Measurements from ENCODE around the gene C11orf54. TPM values are rescaled to one million over a fixed set of nuclear protein-coding genes. Genes with fewer than 3 reads are reported as not detected.

Gene C11orf54
- total and polyA plus RNA-seq, 5 donors from 2014 or later, result 15.3 to 23.2 (median 20.9) TPM

- H3K4me1 Mint-ChIP-seq, result peaks cover 58 to 74% (median 69%) of the 10 kb centered on the region in 4 donors
- H3K9me3 ChIP-seq (ENCODE audit: control insufficient read depth in 2 of 2, low read length in 2 of 2), result no peaks in the 10 kb centered on the region
- H3K4me3 Mint-ChIP-seq, result peak overlapping the region; percentile 35 to 68 (median 44)
- peaks cover 90% of the 10 kb centered on the region for H3K36me3 ChIP-seq (ENCODE audit: control insufficient read depth, insufficient read depth, low read length)
- H3K27ac ChIP-seq (ENCODE audit: insufficient read depth, low read length, poor library complexity, severe bottlenecking), result no peak overlapping the region
- no peak overlapping the region for H3K4me3 ChIP-seq (ENCODE audit: low read depth, low read length)
- ATAC-seq (ENCODE audit: low read depth in 2 of 2) (no peak), DNase-seq (no peak)
- peak overlapping the region; percentile 20 to 74 (median 36) for H3K27ac Mint-ChIP-seq
- peaks cover 75% of the 10 kb centered on the region for H3K36me3 Mint-ChIP-seq
- no peaks in the 10 kb centered on the region for H3K27me3 ChIP-seq (ENCODE audit: control insufficient read depth, insufficient read depth, low read length)
- no peaks in the 10 kb centered on the region for H3K27me3 Mint-ChIP-seq
- no peaks in the 10 kb centered on the region for H3K9me3 Mint-ChIP-seq
- H3K4me1 ChIP-seq (ENCODE audit: control insufficient read depth, insufficient read depth, low read length, poor library complexity, severe bottlenecking), result peaks cover 44% of the 10 kb centered on the region
These were observed 6.8 kb upstream of the C11orf54 start for GRCh38 chr11:93734427-93735222.

DNA sequence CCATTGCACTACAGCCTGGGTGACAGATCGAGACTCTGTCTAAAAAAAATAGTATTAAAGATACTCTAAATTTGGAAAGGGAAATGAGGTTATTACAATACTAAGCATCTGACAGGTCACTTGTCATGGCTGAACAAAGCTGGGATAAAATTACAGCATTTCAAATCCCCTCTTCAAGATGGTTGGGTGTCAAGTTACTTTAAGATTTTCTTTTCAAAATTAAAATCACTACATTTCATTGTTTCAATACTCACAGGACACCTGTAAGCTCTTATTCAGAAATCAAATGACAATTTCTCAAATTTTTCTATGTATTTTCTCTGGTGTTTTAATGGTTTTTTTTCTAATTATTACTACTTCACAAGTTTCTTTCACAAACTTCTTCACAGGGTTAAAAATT, 5.8 kb upstream of the C11orf54 start:
- ATAC-seq (ENCODE audit: low read depth in 2 of 2) (no peak), DNase-seq (no peak)
- Histone ChIP-seq H3K9me3 (ENCODE audit: control insufficient read depth in 2 of 2, low read length in 2 of 2) (no peaks in the 10 kb centered on the region), H3K27me3 (ENCODE audit: control insufficient read depth, insufficient read depth, low read length) (no peaks in the 10 kb centered on the region), H3K36me3 (ENCODE audit: control insufficient read depth, insufficient read depth, low read length) (peaks cover 80% of the 10 kb centered on the region), H3K27ac (ENCODE audit: insufficient read depth, low read length, poor library complexity, severe bottlenecking) (peak overlapping the region; percentile 93), H3K4me3 (ENCODE audit: low read depth, low read length) (no peak overlapping the region), H3K4me1 (ENCODE audit: control insufficient read depth, insufficient read depth, low read length, poor library complexity, severe bottlenecking) (peaks cover 54% of the 10 kb centered on the region)
- Mint-ChIP-seq H3K27me3 (no peaks in the 10 kb centered on the region), H3K4me1 (peaks cover 65 to 83% (median 76%) of the 10 kb centered on the region in 4 donors), H3K9me3 (no peaks in the 10 kb centered on the region), H3K27ac (no peak overlapping the region), H3K4me3 (peak overlapping the region in 1 of 4 donors; percentile 3), H3K36me3 (peaks cover 70% of the 10 kb centered on the region)

DNA sequence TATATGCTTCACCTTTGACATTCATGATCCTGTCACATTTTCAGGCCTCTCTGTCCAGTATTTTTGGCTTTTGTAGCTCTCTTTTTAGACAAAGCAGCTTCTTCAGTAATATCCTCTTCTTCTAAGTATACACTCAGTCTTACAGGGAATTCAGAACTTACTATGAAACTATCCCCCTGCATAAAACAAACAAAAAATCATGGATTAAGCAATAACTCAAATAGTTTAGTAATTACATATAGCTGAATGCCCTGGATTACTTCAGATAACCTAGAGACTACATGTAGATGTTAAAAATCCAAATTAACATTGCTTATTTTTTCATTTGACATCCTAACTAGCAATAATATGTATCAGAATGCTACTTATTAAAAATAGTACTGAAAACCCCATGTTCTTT, 5.3 kb upstream of the C11orf54 start:
- Mint-ChIP-seq H3K4me1 (peaks cover 67 to 86% (median 78%) of the 10 kb centered on the region in 4 donors), H3K27ac (no peak overlapping the region), H3K9me3 (no peaks in the 10 kb centered on the region), H3K36me3 (peaks cover 72% of the 10 kb centered on the region), H3K4me3 (peak overlapping the region in 3 of 4 donors; percentile 3 to 68 (median 28)), H3K27me3 (no peaks in the 10 kb centered on the region)
- no peaks in the 10 kb centered on the region for H3K27me3 ChIP-seq (ENCODE audit: control insufficient read depth, insufficient read depth, low read length)
- peaks cover 75% of the 10 kb centered on the region for H3K36me3 ChIP-seq (ENCODE audit: control insufficient read depth, insufficient read depth, low read length)
- peak overlapping the region; percentile 93 for H3K27ac ChIP-seq (ENCODE audit: insufficient read depth, low read length, poor library complexity, severe bottlenecking)
- H3K9me3 ChIP-seq (ENCODE audit: control insufficient read depth in 2 of 2, low read length in 2 of 2), result no peaks in the 10 kb centered on the region
- DNase-seq, result no peak
- H3K4me1 ChIP-seq (ENCODE audit: control insufficient read depth, insufficient read depth, low read length, poor library complexity, severe bottlenecking), result peaks cover 54% of the 10 kb centered on the region
- ATAC-seq (ENCODE audit: low read depth in 2 of 2), result no peak
- peak overlapping the region; percentile 92 for H3K4me3 ChIP-seq (ENCODE audit: low read depth, low read length)

- Mint-ChIP-seq H3K9me3 (no peaks in the 10 kb centered on the region), H3K27me3 (no peaks in the 10 kb centered on the region), H3K4me3 (peak overlapping the region; percentile 92 to 100 (median 100)), H3K36me3 (peaks cover 67% of the 10 kb centered on the region), H3K27ac (peak overlapping the region; percentile 80 to 98 (median 94)), H3K4me1 (peaks cover 61 to 90% (median 73%) of the 10 kb centered on the region in 4 donors)
- peak in 1 of 3 donors; percentile 43 for DNase-seq
- ATAC-seq (ENCODE audit: low read depth in 2 of 2), result peak in 1 of 2 donors; percentile 7
- Histone ChIP-seq H3K36me3 (ENCODE audit: control insufficient read depth, insufficient read depth, low read length) (peaks cover 56% of the 10 kb centered on the region), H3K9me3 (ENCODE audit: control insufficient read depth in 2 of 2, low read length in 2 of 2) (no peaks in the 10 kb centered on the region), H3K4me1 (ENCODE audit: control insufficient read depth, insufficient read depth, low read length, poor library complexity, severe bottlenecking) (peaks cover 64% of the 10 kb centered on the region), H3K27me3 (ENCODE audit: control insufficient read depth, insufficient read depth, low read length) (no peaks in the 10 kb centered on the region), H3K4me3 (ENCODE audit: low read depth, low read length) (peak overlapping the region; percentile 92), H3K27ac (ENCODE audit: insufficient read depth, low read length, poor library complexity, severe bottlenecking) (peak overlapping the region; percentile 93)
These were observed 3.4 kb upstream of the C11orf54 start for GRCh38 chr11:93737904-93738612.

- H3K27ac Mint-ChIP-seq, result peak overlapping the region; percentile 61 to 98 (median 80)
- H3K27me3 Mint-ChIP-seq, result no peaks in the 10 kb centered on the region
- H3K27me3 ChIP-seq (ENCODE audit: control insufficient read depth, insufficient read depth, low read length), result no peaks in the 10 kb centered on the region
- DNase-seq, result no peak
- no peaks in the 10 kb centered on the region for H3K9me3 ChIP-seq (ENCODE audit: control insufficient read depth in 2 of 2, low read length in 2 of 2)
- peaks cover 58 to 90% (median 69%) of the 10 kb centered on the region in 4 donors for H3K4me1 Mint-ChIP-seq
- H3K36me3 ChIP-seq (ENCODE audit: control insufficient read depth, insufficient read depth, low read length), result peaks cover 51% of the 10 kb centered on the region
- ATAC-seq (ENCODE audit: low read depth in 2 of 2), result no peak
- H3K4me3 ChIP-seq (ENCODE audit: low read depth, low read length), result peak overlapping the region; percentile 92
- H3K4me1 ChIP-seq (ENCODE audit: control insufficient read depth, insufficient read depth, low read length, poor library complexity, severe bottlenecking), result peaks cover 64% of the 10 kb centered on the region
- peak overlapping the region; percentile 93 for H3K27ac ChIP-seq (ENCODE audit: insufficient read depth, low read length, poor library complexity, severe bottlenecking)
- peak overlapping the region; percentile 92 to 100 (median 100) for H3K4me3 Mint-ChIP-seq
- no peaks in the 10 kb centered on the region for H3K9me3 Mint-ChIP-seq
- peaks cover 63% of the 10 kb centered on the region for H3K36me3 Mint-ChIP-seq
These were observed 2.8 kb upstream of the C11orf54 start for GRCh38 chr11:93738647-93739081.

DNA sequence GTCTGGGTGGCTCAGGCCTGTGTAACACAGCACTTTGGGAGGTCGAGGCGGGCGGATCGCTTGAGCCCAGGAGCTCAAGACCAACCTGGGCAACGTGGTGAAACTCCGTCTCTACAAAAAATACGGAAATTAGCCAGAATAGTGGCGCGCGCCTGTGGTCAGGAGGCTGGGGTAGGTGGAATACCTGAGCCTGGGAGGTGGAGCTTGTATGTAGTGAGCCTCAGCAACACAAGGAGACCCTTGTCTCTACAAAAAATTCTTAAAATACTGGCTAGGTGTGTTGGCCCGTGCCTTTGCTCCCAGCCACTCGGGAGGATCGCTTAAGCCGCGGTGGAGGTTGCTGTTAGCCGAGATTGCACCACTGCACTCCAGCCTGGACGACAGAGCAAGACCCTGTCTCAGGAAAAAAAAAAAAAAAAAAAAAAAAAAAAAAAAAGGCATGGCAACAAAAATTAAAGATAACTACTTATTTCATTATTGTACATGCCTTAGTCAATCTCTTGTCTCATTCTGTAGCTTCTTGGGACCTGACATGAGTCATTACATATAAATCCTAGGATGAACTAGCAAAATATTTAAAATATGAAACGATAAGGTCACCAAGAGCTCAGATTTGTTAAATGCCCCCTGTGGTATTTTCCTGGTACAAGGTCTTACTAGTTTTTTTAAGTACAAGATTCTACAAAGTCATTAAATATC, 1.3 kb upstream of the C11orf54 start:
- peak in 2 of 3 donors; percentile 24 to 40 for DNase-seq
- Mint-ChIP-seq H3K4me1 (peaks cover 56 to 88% (median 68%) of the 10 kb centered on the region in 4 donors), H3K27me3 (no peaks in the 10 kb centered on the region), H3K36me3 (peaks cover 61% of the 10 kb centered on the region), H3K9me3 (no peaks in the 10 kb centered on the region), H3K4me3 (peak overlapping the region; percentile 99 to 100 (median 100)), H3K27ac (peak overlapping the region; percentile 14 to 100 (median 98))
- Histone ChIP-seq H3K36me3 (ENCODE audit: control insufficient read depth, insufficient read depth, low read length) (peaks cover 37% of the 10 kb centered on the region), H3K9me3 (ENCODE audit: control insufficient read depth in 2 of 2, low read length in 2 of 2) (no peaks in the 10 kb centered on the region), H3K4me1 (ENCODE audit: control insufficient read depth, insufficient read depth, low read length, poor library complexity, severe bottlenecking) (peaks cover 62% of the 10 kb centered on the region), H3K27me3 (ENCODE audit: control insufficient read depth, insufficient read depth, low read length) (no peaks in the 10 kb centered on the region), H3K27ac (ENCODE audit: insufficient read depth, low read length, poor library complexity, severe bottlenecking) (peak overlapping the region; percentile 93), H3K4me3 (ENCODE audit: low read depth, low read length) (peak overlapping the region; percentile 92)
- no peak for ATAC-seq (ENCODE audit: low read depth in 2 of 2)

DNA sequence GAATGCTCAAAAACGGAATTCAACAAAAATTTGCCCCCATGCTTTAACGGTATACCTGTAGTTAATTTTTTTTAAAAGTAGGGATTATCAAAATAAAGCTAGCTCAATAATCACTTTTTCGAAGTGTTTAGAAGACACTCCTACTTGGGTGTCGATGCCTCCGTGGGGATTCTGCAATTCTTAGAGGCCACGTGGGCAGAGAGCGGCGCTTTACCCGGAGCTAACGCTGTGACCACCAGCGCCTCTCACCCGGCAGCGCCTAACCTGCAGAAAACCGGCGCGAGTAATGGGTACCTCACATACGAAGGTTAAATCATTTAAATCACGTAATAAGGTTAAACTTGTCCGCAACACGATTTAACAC, 760 bp upstream of the C11orf54 start:
- no peaks in the 10 kb centered on the region for H3K27me3 Mint-ChIP-seq
- peaks cover 59% of the 10 kb centered on the region for H3K36me3 Mint-ChIP-seq
- peaks cover 32% of the 10 kb centered on the region for H3K36me3 ChIP-seq (ENCODE audit: control insufficient read depth, insufficient read depth, low read length)
- H3K27ac ChIP-seq (ENCODE audit: insufficient read depth, low read length, poor library complexity, severe bottlenecking), result peak overlapping the region; percentile 93
- peaks cover 58% of the 10 kb centered on the region for H3K4me1 ChIP-seq (ENCODE audit: control insufficient read depth, insufficient read depth, low read length, poor library complexity, severe bottlenecking)
- DNase-seq (peak in 2 of 3 donors; percentile 47 to 80), ATAC-seq (ENCODE audit: low read depth in 2 of 2) (peak; percentile 28 to 34)
- peak overlapping the region; percentile 98 to 100 (median 99) for H3K27ac Mint-ChIP-seq
- H3K27me3 ChIP-seq (ENCODE audit: control insufficient read depth, insufficient read depth, low read length), result no peaks in the 10 kb centered on the region
- H3K9me3 ChIP-seq (ENCODE audit: control insufficient read depth in 2 of 2, low read length in 2 of 2), result no peaks in the 10 kb centered on the region
- peak overlapping the region; percentile 92 for H3K4me3 ChIP-seq (ENCODE audit: low read depth, low read length)
- no peaks in the 10 kb centered on the region for H3K9me3 Mint-ChIP-seq
- peak overlapping the region; percentile 99 to 100 (median 100) for H3K4me3 Mint-ChIP-seq
- H3K4me1 Mint-ChIP-seq, result peaks cover 53 to 87% (median 65%) of the 10 kb centered on the region in 4 donors
